Osteocyte (in vitro differentiated cells): ENCODE results near the gene AHR. TPM values are rescaled to one million over a fixed set of nuclear protein-coding genes. Genes with fewer than 3 reads are reported as not detected.
A peak's percentile ranks its signal among the peaks of the same experiment; 100 is the strongest.

Experiments
- DNase-seq: peaks from one replicate; pipeline ENCODE4 v3.0.0; 2021; ENCODE audit warnings: mixed read lengths; ENCODE audit not compliant: unreplicated experiment; ENCODE audit errors: extremely low spot score
- H3K27ac Mint-ChIP-seq: one replicate; pipeline ENCODE4 v1.8.0; 2021; ENCODE audit warnings: mild to moderate bottlenecking, mixed read lengths; ENCODE audit not compliant: unreplicated experiment
- H3K27me3 Mint-ChIP-seq: one replicate; pipeline ENCODE4 v1.8.0; 2021; ENCODE audit warnings: mixed read lengths; ENCODE audit not compliant: unreplicated experiment
- H3K36me3 Mint-ChIP-seq: one replicate; pipeline ENCODE4 v1.8.0; 2021; ENCODE audit warnings: mixed read lengths; ENCODE audit not compliant: unreplicated experiment
- H3K4me1 Mint-ChIP-seq: one replicate; pipeline ENCODE4 v1.8.0; 2021; ENCODE audit warnings: mixed read lengths; ENCODE audit not compliant: unreplicated experiment
- H3K4me3 Mint-ChIP-seq: one replicate; pipeline ENCODE4 v1.8.0; 2021; ENCODE audit warnings: mild to moderate bottlenecking, moderate library complexity, mixed read lengths; ENCODE audit not compliant: unreplicated experiment
- H3K9me3 Mint-ChIP-seq: one replicate; pipeline ENCODE4 v1.8.0; 2021; ENCODE audit warnings: mixed read lengths; ENCODE audit not compliant: unreplicated experiment
- CTCF ChIP-seq: fragments of 200-600 bp; sonication (generic); IDR thresholded peaks from 2 replicates; pipeline ENCODE4 v1.5.0; 2021; ENCODE audit warnings: antibody characterized with exemption, mild to moderate bottlenecking, moderate library complexity
- long read RNA-seq: library from polyadenylated mRNA; unstranded; transcript quantifications from one replicate; pipeline ENCODE4 v2.0.0, GENCODE V29; 2021
- total RNA-seq: library from RNA; stranded (reverse); gene quantifications from 2 replicates; pipeline ENCODE4 v1.2.1, GENCODE V29; 2021

Gene AHR
- total RNA-seq = 270 and 275 TPM in 2 replicates
- long read RNA-seq, full-length matches to known transcripts = 4 of 44 reads
- long read RNA-seq, partial matches to known transcripts = 33 of 44 reads
- long read RNA-seq, other reads (novel, unspliced or antisense) = 7 of 44 reads

DNA sequence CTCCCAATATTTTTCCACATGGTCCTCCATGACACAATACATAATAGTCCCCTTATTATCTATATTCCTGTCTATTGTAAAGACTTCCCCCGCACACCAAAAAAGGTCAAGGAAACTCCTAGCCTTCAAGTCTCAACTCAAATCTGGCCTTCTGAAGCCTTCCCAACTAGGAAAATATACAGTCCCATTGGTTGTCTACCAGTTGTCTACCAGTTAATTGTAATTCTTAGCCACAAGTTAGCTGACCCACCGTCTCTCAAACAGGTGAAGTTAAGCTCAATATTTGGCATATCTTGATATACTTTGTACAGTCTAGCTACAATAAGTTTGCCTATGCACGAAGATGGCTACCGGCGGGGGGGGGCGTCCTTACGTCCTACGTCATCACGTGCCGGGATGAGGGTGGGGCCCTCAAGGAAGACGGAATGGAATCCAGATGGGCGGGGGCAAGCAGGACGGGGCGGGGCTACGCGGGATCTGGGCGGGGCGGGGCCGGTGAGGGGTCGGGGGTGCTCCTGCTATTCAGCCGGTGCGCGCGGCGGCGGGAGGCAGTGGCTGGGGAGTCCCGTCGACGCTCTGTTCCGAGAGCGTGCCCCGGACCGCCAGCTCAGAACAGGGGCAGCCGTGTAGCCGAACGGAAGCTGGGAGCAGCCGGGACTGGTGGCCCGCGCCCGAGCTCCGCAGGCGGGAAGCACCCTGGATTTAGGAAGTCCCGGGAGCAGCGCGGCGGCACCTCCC lies at the start of gene AHR:
AHR (plus strand) TSS at position 551 of the 738 bp plus-strand sequence. CDS start 613 bp downstream, outside the sequence.
- no peak for TF ChIP-seq CTCF
- Mint-ChIP-seq H3K36me3 (peaks cover 10% of the 10 kb centered on the region), H3K4me3 (peak within 1 kb of the TSS; percentile 96), H3K4me1 (peaks cover 31% of the 10 kb centered on the region), H3K9me3 (no peaks in the 10 kb centered on the region), H3K27ac (peak within 1 kb of the TSS; percentile 93), H3K27me3 (no peaks in the 10 kb centered on the region)
- DNase-seq = peak; percentile 94

DNA sequence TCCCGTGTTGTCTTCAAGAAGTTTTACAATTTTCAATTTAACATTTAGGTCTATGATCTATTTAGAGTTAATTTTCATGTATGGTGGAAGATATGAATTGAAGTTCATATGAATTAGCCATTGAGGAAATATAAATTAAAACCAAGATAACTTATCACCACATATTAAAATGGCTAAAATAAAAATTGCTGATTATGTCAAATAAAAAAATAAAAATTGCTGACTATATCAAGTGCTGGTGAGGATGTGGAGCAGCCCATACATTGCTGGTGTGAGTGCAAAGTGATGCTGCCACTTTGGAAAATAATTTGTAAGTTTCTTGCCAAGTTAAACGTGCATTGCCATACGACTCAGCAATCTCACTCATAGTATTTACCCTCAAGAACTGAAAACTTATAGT lies 44.6 kb upstream of the AHR start:
- no peak for TF ChIP-seq CTCF
- H3K36me3 Mint-ChIP-seq = no peaks in the 10 kb centered on the region

DNA sequence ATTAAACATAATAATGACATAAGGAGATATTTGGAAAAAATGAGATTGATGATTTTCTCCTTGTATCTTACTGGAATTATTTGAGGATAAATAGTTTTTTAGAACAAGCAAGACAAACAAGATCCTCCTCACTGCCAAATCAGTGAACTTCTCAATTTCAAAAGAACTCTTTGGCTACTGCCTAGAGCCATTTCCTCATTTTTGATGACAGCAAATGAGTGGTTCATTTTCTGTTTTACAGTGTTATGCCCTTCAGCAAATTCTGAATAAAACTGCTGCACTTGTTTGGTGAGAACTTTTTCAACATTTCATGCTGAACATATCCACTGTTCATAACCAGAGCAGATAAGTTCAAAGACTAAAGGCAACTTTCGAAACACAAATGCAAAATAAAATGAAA lies 42.5 kb upstream of the AHR start:
- Mint-ChIP-seq H3K27me3 (no peaks in the 10 kb centered on the region), H3K36me3 (no peaks in the 10 kb centered on the region), H3K27ac (no peak overlapping the region), H3K4me1 (peaks cover 19% of the 10 kb centered on the region), H3K4me3 (no peak overlapping the region), H3K9me3 (no peaks in the 10 kb centered on the region)
- no peak for TF ChIP-seq CTCF
- no peak for DNase-seq

More for the DNA sequence above, 44.6 kb upstream of the AHR start:
- Mint-ChIP-seq H3K27me3 (no peaks in the 10 kb centered on the region), H3K9me3 (no peaks in the 10 kb centered on the region), H3K4me3 (no peak overlapping the region), H3K27ac (no peak overlapping the region), H3K4me1 (peaks cover 15% of the 10 kb centered on the region)
- no peak for DNase-seq

GRCh38 chr7:17256375-17256774 lies 42.1 kb upstream of the AHR start:
- no peak overlapping the region for H3K4me3 Mint-ChIP-seq
- H3K36me3 Mint-ChIP-seq = no peaks in the 10 kb centered on the region
- no peaks in the 10 kb centered on the region for H3K27me3 Mint-ChIP-seq
- TF ChIP-seq CTCF = no peak
- no peak for DNase-seq
- H3K27ac Mint-ChIP-seq = no peak overlapping the region
- no peaks in the 10 kb centered on the region for H3K9me3 Mint-ChIP-seq
- H3K4me1 Mint-ChIP-seq = peaks cover 23% of the 10 kb centered on the region

DNA sequence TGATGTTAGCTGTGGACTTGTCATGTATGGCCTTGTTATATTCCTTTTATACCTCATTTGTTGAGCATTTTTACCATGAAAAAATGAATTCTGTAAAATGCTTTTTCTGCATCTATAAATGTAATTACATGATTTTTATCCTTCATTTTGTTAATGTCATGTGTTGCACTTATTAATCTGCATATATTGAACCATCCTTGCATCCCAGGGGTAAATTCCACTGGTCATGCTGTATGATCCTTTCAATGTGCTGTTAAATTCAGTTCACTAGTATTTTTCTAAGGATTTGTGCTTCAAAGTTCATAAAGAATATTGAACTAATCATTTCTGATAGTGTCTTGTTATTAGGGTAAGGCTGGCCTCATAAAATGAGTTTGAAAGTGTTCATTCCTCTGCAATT lies 31.9 kb upstream of the AHR start:
- H3K4me3 Mint-ChIP-seq = no peak overlapping the region
- H3K27me3 Mint-ChIP-seq = no peaks in the 10 kb centered on the region
- H3K9me3 Mint-ChIP-seq = peaks cover 39% of the 10 kb centered on the region
- DNase-seq = no peak
- H3K4me1 Mint-ChIP-seq = peaks cover 2% of the 10 kb centered on the region
- H3K36me3 Mint-ChIP-seq = peaks cover 26% of the 10 kb centered on the region
- TF ChIP-seq CTCF = no peak
- H3K27ac Mint-ChIP-seq = no peak overlapping the region
